NOMO-1 treated with DMSO at 0.1 percent for 48 hours (cell line): Measurements from ENCODE around the gene CHRNE.
A peak's percentile ranks its signal among the peaks of the same experiment; 100 is the strongest.
"Not testable (repeated sequence)": the region's sequence is repeated elsewhere in the genome, so short reads cannot be mapped to it uniquely, and the experiment has no call there.

ENCODE experiments used
- DNase-seq: peaks from one replicate; lab custom pipeline; 2025; ENCODE audit not compliant: unreplicated experiment; lab: John Stamatoyannopoulos, UW

Gene CHRNE

GRCh38 chr17:4908301-4908700 is 5.4 kb upstream of the CHRNE start:
- DNase-seq: no peak

DNA sequence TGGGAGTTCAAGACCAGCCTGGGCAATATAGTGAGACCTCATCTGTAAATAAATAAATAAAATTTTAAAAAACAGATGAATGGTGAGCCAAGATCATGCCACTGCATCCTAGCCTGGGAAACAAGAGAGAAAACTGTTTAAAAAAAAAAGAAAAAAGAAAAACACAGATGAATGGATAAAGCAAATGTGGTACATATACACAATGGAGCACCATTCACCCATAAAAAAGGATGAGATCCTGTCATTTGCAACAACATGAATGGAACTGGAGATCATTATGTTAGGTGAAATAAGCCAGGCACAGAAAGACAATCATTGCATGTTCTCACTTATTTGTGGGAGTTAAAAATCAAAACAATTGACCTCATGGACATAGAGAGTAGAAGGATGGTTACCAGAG is 3.7 kb upstream of the CHRNE start:
- not testable (repeated sequence) for DNase-seq

GRCh38 chr17:4902540-4902939 is 358 bp downstream of the CHRNE start:
- no peak for DNase-seq

GRCh38 chr17:4901648-4902344 is 1.1 kb downstream of the CHRNE start:
- no peak for DNase-seq

DNA sequence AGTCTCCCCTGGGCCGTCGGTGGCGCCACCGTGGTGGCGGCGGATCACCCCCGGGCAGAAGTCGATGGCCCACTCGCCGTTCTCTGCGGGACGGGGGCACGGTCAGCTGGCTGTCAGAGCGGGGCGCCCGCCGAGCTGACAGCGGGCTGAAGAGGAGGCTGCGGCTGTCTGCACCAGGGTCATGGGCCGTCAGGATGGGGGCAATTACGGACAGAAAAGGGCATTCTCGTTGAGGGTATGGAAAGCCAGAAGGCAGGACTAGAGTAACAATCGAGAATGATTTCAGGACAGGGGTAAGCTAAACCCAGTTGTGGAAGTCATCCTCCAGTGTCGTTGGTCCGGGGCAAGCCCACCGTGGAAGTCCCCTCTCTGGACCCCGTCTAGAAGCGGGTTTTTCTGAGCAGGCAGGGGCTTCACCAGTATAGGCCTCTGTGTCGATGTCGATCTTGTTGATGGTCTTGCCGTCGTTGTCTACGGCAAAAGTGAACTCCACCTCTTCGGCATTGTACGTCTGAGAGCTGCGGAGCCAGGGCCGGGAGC is 1.7 kb downstream of the CHRNE start:
- no peak for DNase-seq

DNA sequence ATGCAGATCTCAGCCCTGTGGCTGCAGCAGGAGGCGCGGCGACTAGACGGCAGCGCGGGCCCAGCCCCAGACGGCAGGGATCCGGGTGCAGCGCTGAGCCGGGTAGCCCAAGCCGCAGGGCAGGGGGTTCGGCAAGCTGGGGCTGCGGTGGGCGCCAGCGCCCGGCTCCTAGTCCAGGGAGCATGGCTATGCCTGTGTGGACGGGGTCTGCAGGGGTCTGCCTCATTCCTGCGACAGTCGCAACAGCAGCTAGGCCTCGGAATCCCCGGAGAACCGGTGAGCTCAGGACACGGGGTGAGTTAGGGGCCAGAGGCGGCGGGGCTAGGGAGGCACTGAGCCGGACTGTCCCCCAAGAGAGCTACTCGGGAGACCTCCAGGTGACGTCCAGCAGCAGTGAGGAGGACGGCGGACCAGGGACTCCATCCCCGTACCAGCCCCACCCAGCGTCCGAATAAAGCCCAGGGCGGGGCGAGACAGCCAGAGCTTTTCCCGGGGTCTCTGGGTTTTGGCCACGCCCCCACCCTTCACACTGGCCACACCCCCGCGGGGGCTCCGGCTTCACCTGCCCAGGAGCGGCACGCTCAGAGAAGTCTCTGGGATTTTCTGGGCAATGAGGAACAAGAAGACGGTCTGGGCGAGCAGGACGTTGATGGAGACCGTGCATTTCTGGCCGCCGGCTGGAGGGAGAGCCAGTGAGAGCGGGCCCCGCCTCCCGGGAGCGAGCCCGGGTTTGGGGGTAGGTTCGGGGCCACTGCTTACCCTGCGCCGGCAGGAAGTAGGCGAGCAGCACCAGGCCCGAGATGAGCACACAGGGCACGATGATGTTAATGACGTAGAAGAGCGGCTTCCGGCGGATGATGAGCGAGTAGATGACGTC is 2.4 kb downstream of the CHRNE start:
- no peak for DNase-seq

DNA sequence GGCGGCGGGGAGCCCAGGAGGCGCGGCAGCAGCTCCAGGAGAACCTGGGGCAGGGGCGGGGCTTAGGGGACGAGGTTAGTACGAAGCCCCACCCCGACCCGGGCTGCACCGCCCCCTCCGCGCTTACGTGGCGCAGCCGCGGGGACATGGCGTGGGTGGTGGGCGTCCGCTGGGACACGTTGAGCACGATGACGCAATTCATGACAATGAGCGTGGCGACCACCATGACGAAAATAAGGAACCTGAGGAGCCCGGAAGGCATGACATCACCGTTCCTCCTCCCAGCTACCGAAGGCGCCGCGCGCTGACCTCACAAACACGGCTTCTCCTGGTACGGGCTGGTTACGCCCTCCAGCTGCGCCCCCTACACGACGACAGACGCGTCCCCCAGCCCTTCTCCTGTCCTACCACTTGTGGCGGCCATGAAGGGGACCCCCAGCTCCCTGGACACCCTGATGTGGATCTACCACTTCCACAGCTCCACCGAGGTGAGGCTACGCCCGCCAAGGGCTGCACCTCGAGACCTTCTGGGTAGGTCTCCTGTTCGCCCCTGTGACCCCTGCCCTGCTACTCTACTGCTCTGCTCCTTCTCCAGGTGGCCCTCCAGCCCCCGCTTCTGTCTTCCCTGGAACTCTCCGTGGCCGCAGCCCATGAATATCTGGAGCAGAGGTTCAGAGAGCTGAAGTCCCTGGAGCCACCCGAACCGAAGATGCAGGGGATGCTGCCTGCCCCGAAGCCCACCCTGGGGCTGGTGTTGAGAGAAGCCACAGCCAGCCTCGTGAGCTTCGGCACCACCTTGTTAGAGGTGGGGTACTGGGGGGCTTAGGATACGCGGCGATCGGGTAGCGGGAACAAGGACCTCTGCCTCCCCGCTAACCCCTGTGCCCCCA is 3.3 kb downstream of the CHRNE start, which contains the start of gene C17orf107:
TSS of gene C17orf107 (plus strand) at position 196 of the 890 bp plus-strand sequence. CDS start at position 423, 227 bp downstream.
- DNase-seq: peak; percentile 80

DNA sequence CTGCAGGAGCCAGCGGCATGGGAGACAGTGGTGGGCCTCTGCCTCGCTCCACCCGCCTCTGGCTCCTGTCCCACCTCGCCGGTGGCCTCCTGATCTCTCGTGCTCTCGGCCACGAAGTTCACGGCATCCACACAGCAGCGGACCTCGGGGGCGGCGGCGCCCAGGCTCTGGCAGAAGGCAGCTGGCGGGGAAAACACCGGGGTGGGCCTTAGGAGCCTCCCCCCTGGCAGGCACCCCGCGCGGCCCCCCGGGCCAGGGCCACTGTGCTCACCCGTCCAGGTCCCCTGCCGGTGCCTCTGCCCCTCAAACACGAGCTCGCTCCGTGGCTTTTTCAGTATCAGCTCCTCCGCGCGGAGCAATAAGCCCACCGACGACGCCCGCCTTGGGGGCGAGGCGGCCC is 4.0 kb downstream of the CHRNE start:
- no peak for DNase-seq

GRCh38 chr17:4898351-4898750 is 4.5 kb downstream of the CHRNE start:
- no peak for DNase-seq

DNA sequence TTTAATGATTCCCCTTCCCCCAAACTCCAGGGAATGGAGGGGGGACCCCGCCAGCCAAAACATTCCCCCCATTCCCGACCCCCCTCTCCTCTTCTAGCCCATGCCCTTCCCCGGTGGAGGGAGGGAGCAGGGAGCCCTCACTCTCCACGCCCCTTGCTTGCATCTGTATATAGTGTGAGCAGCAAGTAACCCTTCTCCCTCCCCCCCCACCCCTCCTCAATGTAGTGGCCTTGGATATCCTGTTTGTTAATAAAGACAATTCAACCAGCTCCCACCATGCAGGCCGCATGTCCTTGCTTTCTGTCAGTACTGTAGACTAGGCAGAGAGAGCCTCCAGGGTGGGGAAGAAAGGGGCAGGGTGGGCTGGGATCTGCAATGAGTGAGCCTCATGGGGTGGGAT is 5.1 kb downstream of the CHRNE start:
- DNase-seq: no peak

DNA sequence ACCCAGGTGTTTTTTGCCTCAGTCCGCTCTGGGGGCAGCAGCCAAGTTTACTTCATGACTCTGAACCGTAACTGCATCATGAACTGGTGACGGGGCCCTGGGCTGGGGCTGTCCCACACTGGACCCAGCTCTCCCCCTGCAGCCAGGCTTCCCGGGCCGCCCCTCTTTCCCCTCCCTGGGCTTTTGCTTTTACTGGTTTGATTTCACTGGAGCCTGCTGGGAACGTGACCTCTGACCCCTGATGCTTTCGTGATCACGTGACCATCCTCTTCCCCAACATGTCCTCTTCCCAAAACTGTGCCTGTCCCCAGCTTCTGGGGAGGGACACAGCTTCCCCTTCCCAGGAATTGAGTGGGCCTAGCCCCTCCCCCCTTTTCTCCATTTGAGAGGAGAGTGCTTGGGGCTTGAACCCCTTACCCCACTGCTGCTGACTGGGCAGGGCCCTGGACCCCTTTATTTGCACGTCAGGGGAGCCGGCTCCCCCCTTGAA is 5.7 kb downstream of the CHRNE start:
- no peak for DNase-seq

DNA sequence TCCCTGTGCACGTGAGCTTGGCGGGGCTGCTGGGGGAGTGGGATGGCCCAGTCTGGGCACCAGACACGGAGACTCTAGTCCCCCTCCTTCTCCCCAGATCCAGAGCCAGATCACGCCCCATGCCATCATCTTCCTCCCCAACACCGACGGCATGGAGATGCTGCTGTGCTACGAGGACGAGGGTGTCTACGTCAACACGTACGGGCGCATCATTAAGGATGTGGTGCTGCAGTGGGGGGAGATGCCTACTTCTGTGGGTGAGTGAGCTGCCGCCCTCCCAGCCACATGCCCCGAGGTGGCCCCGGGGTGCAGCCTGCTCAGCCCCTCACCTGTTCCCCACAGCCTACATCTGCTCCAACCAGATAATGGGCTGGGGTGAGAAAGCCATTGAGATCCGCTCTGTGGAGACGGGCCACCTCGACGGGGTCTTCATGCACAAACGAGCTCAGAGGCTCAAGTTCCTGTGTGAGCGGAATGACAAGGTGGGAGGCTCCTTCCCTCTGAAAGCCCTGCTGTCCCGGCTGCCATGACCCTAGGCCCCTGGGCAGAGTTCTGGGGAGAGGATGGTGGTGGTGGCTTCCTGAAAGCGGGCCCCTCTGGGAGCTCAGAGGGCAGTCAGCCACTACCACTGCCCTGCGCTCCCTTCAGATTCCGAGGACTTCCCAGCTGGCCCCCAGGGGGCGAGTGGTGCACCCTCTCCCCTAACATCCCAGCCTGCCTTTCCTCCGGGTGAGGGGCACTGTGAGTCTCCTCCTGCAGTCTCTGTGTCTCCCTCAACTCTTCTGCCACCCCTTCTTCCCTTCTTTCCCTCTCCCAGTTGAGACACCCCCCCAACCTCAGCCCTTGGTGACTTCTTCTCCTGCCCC is 6.3 kb downstream of the CHRNE start:
- no peak for DNase-seq

GRCh38 chr17:4895657-4896331 is 7.1 kb downstream of the CHRNE start:
- DNase-seq: no peak

- DNase-seq: no peak
Observed at GRCh38 chr17:4895121-4895520, 7.8 kb downstream of the CHRNE start.

GRCh38 chr17:4893721-4894560 is 9.0 kb downstream of the CHRNE start:
- no peak for DNase-seq

- DNase-seq: no peak
Observed at GRCh38 chr17:4893272-4893671, 9.6 kb downstream of the CHRNE start.

DNA sequence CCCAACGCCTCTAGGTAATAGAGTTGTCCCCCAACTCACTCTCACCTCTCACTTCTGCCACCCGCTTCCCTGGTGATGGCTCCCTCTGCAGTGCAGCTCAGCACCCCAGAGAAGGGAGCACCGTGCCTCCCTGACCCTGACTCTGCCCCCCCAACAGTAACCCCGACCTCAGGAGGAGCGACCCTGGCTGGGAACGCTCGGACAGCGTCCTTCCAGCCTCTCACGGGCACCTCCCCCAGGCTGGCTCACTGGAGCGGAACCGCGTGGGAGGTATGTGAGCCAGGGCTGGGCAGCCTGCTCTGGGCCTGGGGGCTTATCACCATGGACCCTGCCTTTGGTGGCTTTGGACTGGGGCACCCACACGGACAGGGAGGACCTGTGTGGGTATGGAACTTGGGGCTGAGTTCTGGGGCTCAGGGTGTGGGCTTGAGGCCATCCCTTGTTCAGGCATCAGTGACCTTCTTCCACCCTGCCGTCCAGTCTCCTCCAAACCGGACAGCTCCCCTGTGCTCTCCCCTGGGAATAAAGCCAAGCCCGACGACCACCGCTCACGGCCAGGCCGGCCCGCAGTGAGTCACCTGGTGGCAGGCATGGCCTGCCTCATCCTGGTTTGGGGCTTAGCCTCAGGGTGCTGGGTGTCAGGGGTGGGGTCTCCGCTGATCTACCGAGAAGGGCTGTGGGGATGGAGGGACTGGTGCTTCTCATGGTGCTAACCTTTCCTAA is 10.2 kb downstream of the CHRNE start:
- no peak for DNase-seq
